ENCODE data around the gene IL32. TPM values are rescaled to one million over a fixed set of nuclear protein-coding genes. Genes with fewer than 3 reads are reported as not detected.

IL32 gene
- total and polyA plus RNA-seq, 2 of the 4 experiments (the other 2 are of a cell fraction) = 25.6 to 95.7 TPM

- H2BK5ac ChIP-seq (ENCODE audit: low read depth, low read length, poor library complexity, severe bottlenecking) = no peak overlapping the region
- dilution Hi-C loops (cut with HindIII; ENCODE audit: low sequenced_read_pairs, unreplicated experiment) (no loop called here), in situ Hi-C loops (cut with MboI; ENCODE audit: low sequenced_read_pairs) (no loop called here), intact Hi-C loops (cut with micrococcal nuclease) (no loop called here)
- H3K23ac ChIP-seq (ENCODE audit: low read depth, low read length) = no peak overlapping the region
- no peaks in the 10 kb centered on the region for H3K9me1 ChIP-seq (ENCODE audit: insufficient read depth, low read length)
- no peak overlapping the region for H4K5ac ChIP-seq (ENCODE audit: low read depth, low read length)
- H4K8ac ChIP-seq (ENCODE audit: low read depth in 2 of 2, low read length in 2 of 2) = no peak overlapping the region
- no peaks in the 10 kb centered on the region for H3K4me1 ChIP-seq (ENCODE audit: control insufficient read depth, insufficient read depth, low read length)
- no peak overlapping the region for H2AK9ac ChIP-seq (replicated peaks; ENCODE audit: low read depth, low read length, poor library complexity)
- ATAC-seq (ENCODE audit: low read depth) = no peak
- no peak overlapping the region for H3K4me3 ChIP-seq (ENCODE audit: insufficient read depth, low read depth, low read length)
- CTCF ChIA-PET = no interaction called here
- H3K4ac ChIP-seq (ENCODE audit: low read depth, low read length) = no peak overlapping the region
- POLR2A ChIA-PET (ENCODE audit: unreplicated experiment) = no interaction called here
- no peak overlapping the region for H3K27ac ChIP-seq (ENCODE audit: insufficient read depth, low read length)
- no peak overlapping the region for H2BK15ac ChIP-seq (ENCODE audit: low read depth, low read length)
- H3K27me3 ChIP-seq (ENCODE audit: control insufficient read depth, insufficient read depth, low read length) = peaks cover 13% of the 10 kb centered on the region
- BruUV-seq (replicated peaks) = no TSS peak
- TF ChIP-seq RFX5 (IDR thresholded peaks at IDR 0.05; ENCODE audit: low read depth, low read length) (no peak), CTCF (conservative IDR thresholded peaks at IDR 0.05; ENCODE audit: low read depth, low read length) (no peak), MAZ (IDR thresholded peaks at IDR 0.05; ENCODE audit: borderline replicate concordance, low read depth, low read length) (no peak), USF2 (IDR thresholded peaks at IDR 0.05; ENCODE audit: low read depth, low read length) (no peak), NFE2L2 (IDR thresholded peaks at IDR 0.05; ENCODE audit: low read depth, low read length) (no peak), CHD1 (IDR thresholded peaks at IDR 0.05; ENCODE audit: low read depth, low read length) (no peak), MAFK (IDR thresholded peaks at IDR 0.05; ENCODE audit: low read depth, low read length) (no peak), CEBPB (IDR thresholded peaks at IDR 0.05; ENCODE audit: low read depth, low read length) (no peak), BHLHE40 (IDR thresholded peaks at IDR 0.05; ENCODE audit: low read depth, low read length) (no peak), ELK1 (IDR thresholded peaks at IDR 0.05; ENCODE audit: borderline replicate concordance, low read depth, low read length) (no peak), MXI1 (IDR thresholded peaks at IDR 0.05; ENCODE audit: borderline replicate concordance, low read depth, low read length) (no peak), FOS (IDR thresholded peaks at IDR 0.05; ENCODE audit: low read depth, low read length) (no peak), POLR2A (IDR thresholded peaks at IDR 0.05; ENCODE audit: low read depth, low read length) (no peak), RCOR1 (IDR thresholded peaks at IDR 0.05; ENCODE audit: insufficient replicate concordance, low read length) (no peak), SMC3 (IDR thresholded peaks at IDR 0.05; ENCODE audit: low read depth, low read length) (no peak), RAD21 (IDR thresholded peaks at IDR 0.05; ENCODE audit: low read length) (no peak)
- no peak overlapping the region for H2BK120ac ChIP-seq (ENCODE audit: low read depth, low read length)
- no peak overlapping the region for H3K9ac ChIP-seq (ENCODE audit: low read depth, low read length)
- WGBS, 2 experiments (ENCODE audit: extremely low coverage in 2 of 2, insufficient read length in 1 of 2) = no CpG with 5 or more reads among the region's 17 CpGs
- H3K9me3 ChIP-seq (ENCODE audit: control insufficient read depth, insufficient read depth, low read length) = no peaks in the 10 kb centered on the region
- H2BK20ac ChIP-seq (ENCODE audit: low read depth, low read length) = no peak overlapping the region
- H4K91ac ChIP-seq (ENCODE audit: insufficient read depth, low read depth, low read length) = no peak overlapping the region
- no peak overlapping the region for H3K18ac ChIP-seq (ENCODE audit: low read depth, low read length)
- H2AFZ ChIP-seq (replicated peaks; ENCODE audit: low read length, poor library complexity) = no peak overlapping the region
- no peak overlapping the region for H3K14ac ChIP-seq (replicated peaks; ENCODE audit: low read depth, low read length)
- DNase-seq = no peak
- no peak overlapping the region for H2AK5ac ChIP-seq (ENCODE audit: low read depth, low read length)
- no peak overlapping the region for H3K56ac ChIP-seq (ENCODE audit: extremely low read depth, insufficient read depth, low read length)
- H4K20me1 ChIP-seq (ENCODE audit: insufficient read depth, low read length) = no peaks in the 10 kb centered on the region
- H3K79me1 ChIP-seq (ENCODE audit: low read depth in 1 of 2, low read length in 2 of 2) = no peaks in the 10 kb centered on the region
- H3K36me3 ChIP-seq (ENCODE audit: control insufficient read depth, insufficient read depth, low read length) = no peaks in the 10 kb centered on the region
- H3K4me2 ChIP-seq (ENCODE audit: low read depth, low read length) = no peak overlapping the region
Observed at GRCh38 chr16:3085868-3086595, 20.6 kb downstream of the IL32 start.

All from IMR-90 (cell line).